Activated CD8-positive, alpha-beta T cell treated with anti-CD3 and anti-CD28 coated beads for 36 hours (primary cell): ENCODE measurements around the gene CEBPB. TPM values are rescaled to one million over a fixed set of nuclear protein-coding genes. Genes with fewer than 3 reads are reported as not detected.

Source experiments
- ATAC-seq: fragments of 200-7000 bp; cut with Tn5 transposase; one replicate; pipeline ENCODE4 v1.10.0; 2021; ENCODE audit warnings: mild to moderate bottlenecking, moderate library complexity
- CTCF ChIA-PET: fragments of 350-600 bp; sonication (Branson Sonifier 250); formaldehyde crosslinking; loops from one replicate; lab custom pipeline; 2021; ENCODE audit warnings: antibody characterized with exemption; lab: Charles Lee
- POLR2A ChIA-PET: fragments of 350-600 bp; sonication (Branson Sonifier 250); formaldehyde crosslinking; loops from one replicate; lab custom pipeline; 2021; ENCODE audit warnings: antibody characterized with exemption; lab: Charles Lee
- DNase-seq: peaks from one replicate; pipeline ENCODE4 v3.0.0-alpha.2; 2020
- H3K27ac Mint-ChIP-seq: one replicate; pipeline ENCODE4 v1.8.0; 2021; ENCODE audit warnings: mild to moderate bottlenecking, mixed read lengths
- H3K27me3 Mint-ChIP-seq: one replicate; pipeline ENCODE4 v1.8.0; 2021; ENCODE audit warnings: mixed read lengths
- H3K36me3 Mint-ChIP-seq: one replicate; pipeline ENCODE4 v1.8.0; 2021; ENCODE audit warnings: low read depth, mixed read lengths
- H3K4me1 Mint-ChIP-seq: one replicate; pipeline ENCODE4 v1.8.0; 2021; ENCODE audit warnings: low read depth, mixed read lengths
- H3K4me3 Mint-ChIP-seq: one replicate; pipeline ENCODE4 v1.8.0; 2021; ENCODE audit warnings: mild to moderate bottlenecking, moderate library complexity, mixed read lengths
- H3K9me3 Mint-ChIP-seq: one replicate; pipeline ENCODE4 v1.8.0; 2021; ENCODE audit warnings: mixed read lengths
- CTCF ChIP-seq: fragments of 200-600 bp; IDR thresholded peaks from one replicate; pipeline ENCODE4 v1.8.0; 2022; ENCODE audit warnings: antibody characterized with exemption, mild to moderate bottlenecking
- intact Hi-C: fragments of 100-400 bp; cut with micrococcal nuclease; formaldehyde crosslinking; loops from one replicate; pipeline ENCODE4 v1.10.0; 2022
- total RNA-seq, 2 experiments: library from RNA; stranded (reverse); gene quantifications; one replicate each; pipeline ENCODE4 v1.2.3, GENCODE V29; 2021

The CEBPB gene
- total RNA-seq, 2 experiments from 2014 or later = 27.2 to 28.4 TPM

GRCh38 chr20:50169329-50169823, 21.3 kb upstream of the CEBPB start:
- TF ChIP-seq CTCF = peak; percentile 98
- POLR2A ChIA-PET = interaction anchor here (1.2 to 1.6 kb wide), 2 partner anchors 54 to 190 kb away, joined by 3 to 4 read pairs; no protein-coding TSS in a partner anchor
- H3K27ac Mint-ChIP-seq = no peak overlapping the region

GRCh38 chr20:50170549-50171220, 19.9 kb upstream of the CEBPB start:
- POLR2A ChIA-PET = interaction anchor here (0.7 kb wide), 1 partner anchor 9 kb away, joined by 3 read pairs; no protein-coding TSS in a partner anchor
- no peak for DNase-seq

More at GRCh38 chr20:50169329-50169823, 21.3 kb upstream of the CEBPB start:
- ATAC-seq (peak; percentile 73), DNase-seq (peak; percentile 92)
- Mint-ChIP-seq H3K27me3 (peaks cover 15% of the 10 kb centered on the region), H3K36me3 (no peaks in the 10 kb centered on the region), H3K9me3 (no peaks in the 10 kb centered on the region), H3K4me1 (peaks cover 12% of the 10 kb centered on the region), H3K4me3 (no peak overlapping the region)
- CTCF ChIA-PET = interaction anchor here (0.7 to 8.1 kb wide), 40 partner anchors 8 to 380 kb away, joined by 3 to 203 read pairs (median 6); partner anchors contain the start of gene PEDS1
- intact Hi-C loops = loop anchor here (2.0 to 5.0 kb wide), 2 partner anchors 49 to 187 kb away; partner anchors contain the start of gene SNAI1

GRCh38 chr20:50172347-50173013, 18.1 kb upstream of the CEBPB start:
- H3K9me3 Mint-ChIP-seq = no peaks in the 10 kb centered on the region
- peaks cover 15% of the 10 kb centered on the region for H3K27me3 Mint-ChIP-seq
- CTCF ChIA-PET = interaction anchor here (1.4 to 8.1 kb wide), 2 partner anchors 53 to 73 kb away, joined by 3 to 203 read pairs; no protein-coding TSS in a partner anchor
- no peaks in the 10 kb centered on the region for H3K36me3 Mint-ChIP-seq
- H3K27ac Mint-ChIP-seq = no peak overlapping the region
- DNase-seq (peak; percentile 33), ATAC-seq (peak; percentile 57)
- no peak for TF ChIP-seq CTCF
- intact Hi-C loops = no loop called here
- peaks cover 2% of the 10 kb centered on the region for H3K4me1 Mint-ChIP-seq
- POLR2A ChIA-PET = interaction anchor here (1.1 kb wide), 1 partner anchor 20 kb away, joined by 4 read pairs; no protein-coding TSS in a partner anchor
- no peak overlapping the region for H3K4me3 Mint-ChIP-seq

More at GRCh38 chr20:50170549-50171220, 19.9 kb upstream of the CEBPB start:
- TF ChIP-seq CTCF = no peak
- CTCF ChIA-PET = interaction anchor here (1.0 to 8.1 kb wide), 13 partner anchors 10 to 294 kb away, joined by 3 to 203 read pairs (median 8); no protein-coding TSS in a partner anchor
- peaks cover 15% of the 10 kb centered on the region for H3K27me3 Mint-ChIP-seq
- no peak for ATAC-seq
- no peak overlapping the region for H3K27ac Mint-ChIP-seq
- H3K9me3 Mint-ChIP-seq = no peaks in the 10 kb centered on the region
- intact Hi-C loops = no loop called here
- H3K36me3 Mint-ChIP-seq = no peaks in the 10 kb centered on the region
- H3K4me1 Mint-ChIP-seq = peaks cover 10% of the 10 kb centered on the region
- H3K4me3 Mint-ChIP-seq = no peak overlapping the region

- ChIA-PET CTCF (interaction anchor here (0.7 to 1.6 kb wide), 2 partner anchors 54 to 103 kb away, joined by 3 to 5 read pairs; no protein-coding TSS in a partner anchor), POLR2A (interaction anchor here (0.7 kb wide), 1 partner anchor 1391 kb away, joined by 3 read pairs; no protein-coding TSS in a partner anchor)
- TF ChIP-seq CTCF = no peak
- ATAC-seq (no peak), DNase-seq (no peak)
- intact Hi-C loops = no loop called here
- Mint-ChIP-seq H3K27ac (no peak overlapping the region), H3K4me3 (no peak overlapping the region), H3K9me3 (no peaks in the 10 kb centered on the region), H3K4me1 (peaks cover under 1% of the 10 kb centered on the region), H3K36me3 (no peaks in the 10 kb centered on the region), H3K27me3 (peaks cover 13% of the 10 kb centered on the region)
Measured at GRCh38 chr20:50174456-50174855, 16.2 kb upstream of the CEBPB start.
